ENCODE results near the gene RBM17.
"Not testable (repeated sequence)": the region's sequence is repeated elsewhere in the genome, so short reads cannot be mapped to it uniquely, and the experiment has no call there.

The RBM17 gene, protein sequence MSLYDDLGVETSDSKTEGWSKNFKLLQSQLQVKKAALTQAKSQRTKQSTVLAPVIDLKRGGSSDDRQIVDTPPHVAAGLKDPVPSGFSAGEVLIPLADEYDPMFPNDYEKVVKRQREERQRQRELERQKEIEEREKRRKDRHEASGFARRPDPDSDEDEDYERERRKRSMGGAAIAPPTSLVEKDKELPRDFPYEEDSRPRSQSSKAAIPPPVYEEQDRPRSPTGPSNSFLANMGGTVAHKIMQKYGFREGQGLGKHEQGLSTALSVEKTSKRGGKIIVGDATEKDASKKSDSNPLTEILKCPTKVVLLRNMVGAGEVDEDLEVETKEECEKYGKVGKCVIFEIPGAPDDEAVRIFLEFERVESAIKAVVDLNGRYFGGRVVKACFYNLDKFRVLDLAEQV
- total RNA-seq = 94.5 to 104 reads per million in 2 donors

DNA sequence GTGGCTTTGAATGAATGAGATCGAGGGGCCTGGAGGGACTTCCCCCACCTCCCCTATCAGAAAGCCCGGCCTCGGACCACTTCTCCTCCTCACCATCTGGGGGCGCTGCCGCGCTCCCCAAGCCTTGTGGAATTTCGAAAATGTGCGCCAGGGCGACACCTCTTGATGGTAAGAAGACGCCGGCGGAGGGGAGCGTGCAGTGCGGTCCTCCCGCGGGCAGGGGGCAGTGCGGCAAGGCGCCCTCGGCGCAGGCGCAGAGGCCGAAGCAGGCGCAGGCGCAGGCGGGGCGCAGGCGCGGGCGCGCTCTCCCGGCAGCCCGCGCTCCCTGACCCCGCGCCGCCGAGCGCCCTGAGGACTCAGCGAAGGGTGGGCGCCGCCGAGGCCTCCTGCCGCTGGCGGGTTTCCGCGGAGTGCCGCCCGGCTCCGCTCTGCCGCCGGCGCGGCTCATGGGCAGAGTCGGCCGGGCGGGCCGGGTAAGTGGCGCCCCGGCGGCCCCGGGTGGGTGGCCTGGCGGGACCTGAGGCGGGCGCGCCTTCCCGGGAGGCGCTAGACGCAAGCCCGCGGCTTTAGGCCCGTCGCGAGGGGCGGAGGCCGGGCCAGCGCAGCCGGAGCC lies at the start of gene RBM17:
TSS of gene RBM17 (plus strand) at position 314 of the 613 bp plus-strand sequence. CDS start 8,032 bp downstream, outside the sequence.
- peak; percentile 91 to 98 (median 97) for DNase-seq

DNA sequence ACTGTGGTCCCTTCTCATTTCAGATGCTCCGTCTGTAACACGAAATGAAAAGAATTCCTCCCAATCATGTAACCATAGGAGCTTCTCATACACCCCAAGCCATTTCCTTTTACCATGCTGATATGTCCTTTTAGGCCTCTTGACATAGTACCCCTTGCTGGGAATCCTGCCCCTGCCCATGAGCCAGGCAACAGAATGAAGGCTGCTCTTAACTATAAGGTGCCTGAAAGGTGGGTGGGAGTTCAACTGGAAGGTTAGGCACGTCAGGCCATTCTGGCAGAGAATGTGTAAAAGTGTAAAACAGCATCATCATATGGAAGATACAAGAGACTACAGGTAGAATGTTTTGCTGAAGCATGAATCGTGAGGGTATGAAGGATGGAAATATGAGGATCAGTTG lies 49.1 kb upstream of the RBM17 start:
- no peak for DNase-seq

DNA sequence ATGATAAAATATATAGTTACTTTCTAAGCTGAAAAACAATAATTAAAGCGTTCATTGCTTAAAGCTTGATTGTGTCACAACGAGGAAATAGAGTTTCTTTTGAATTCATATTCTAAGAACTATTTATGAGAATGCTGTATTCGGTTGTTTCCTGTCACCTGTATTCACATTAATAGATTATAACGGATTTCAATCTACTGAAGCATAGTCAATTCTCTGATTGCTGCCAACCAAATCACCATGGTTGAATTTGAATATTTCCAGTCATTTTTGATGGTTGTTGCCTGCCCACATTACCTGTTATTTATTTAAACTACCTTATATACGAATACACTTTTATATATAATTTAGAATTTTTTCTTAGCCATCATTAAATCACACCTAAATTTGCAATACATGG lies 48.6 kb upstream of the RBM17 start:
- DNase-seq = no peak

DNA sequence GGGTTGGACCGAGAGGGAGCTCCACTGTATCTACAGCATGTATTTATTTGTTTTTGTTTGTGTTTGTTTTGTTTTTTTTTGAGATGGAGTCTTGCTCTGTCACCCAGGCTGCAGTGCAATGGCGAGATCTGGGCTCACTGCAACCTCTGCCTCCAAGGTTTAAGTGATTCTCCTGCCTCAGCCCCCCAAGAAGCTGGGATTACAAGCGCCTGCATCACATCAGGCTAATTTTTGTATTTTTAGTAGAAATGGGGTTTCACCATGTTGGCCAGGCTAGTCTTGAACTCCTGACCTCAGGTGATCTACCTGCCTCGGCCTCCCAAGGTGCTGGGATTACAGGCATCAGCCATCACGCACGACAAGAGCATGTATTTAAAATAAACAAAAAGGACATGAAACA lies 45.5 kb upstream of the RBM17 start:
- DNase-seq = not testable (repeated sequence)

DNA sequence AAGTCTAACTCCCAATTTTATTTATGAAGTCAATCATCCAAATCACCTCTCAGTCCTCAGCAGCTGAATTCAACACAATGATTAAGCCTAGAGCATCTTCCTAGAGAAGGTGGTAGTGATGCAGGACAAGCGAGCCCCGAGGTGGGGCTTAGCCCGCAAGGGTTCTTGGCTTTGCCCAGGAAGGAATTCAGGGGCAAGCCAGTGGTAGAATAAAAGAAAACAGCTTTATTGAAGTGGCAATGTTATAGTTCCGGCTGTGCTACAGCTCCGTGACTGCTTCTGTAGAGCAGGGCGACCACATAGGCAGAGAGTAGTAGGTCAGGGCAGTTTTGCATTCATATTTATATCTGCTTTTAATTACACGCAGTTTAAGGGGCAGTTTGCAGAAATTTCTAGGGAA lies 44.8 kb upstream of the RBM17 start:
- no peak for DNase-seq

DNA sequence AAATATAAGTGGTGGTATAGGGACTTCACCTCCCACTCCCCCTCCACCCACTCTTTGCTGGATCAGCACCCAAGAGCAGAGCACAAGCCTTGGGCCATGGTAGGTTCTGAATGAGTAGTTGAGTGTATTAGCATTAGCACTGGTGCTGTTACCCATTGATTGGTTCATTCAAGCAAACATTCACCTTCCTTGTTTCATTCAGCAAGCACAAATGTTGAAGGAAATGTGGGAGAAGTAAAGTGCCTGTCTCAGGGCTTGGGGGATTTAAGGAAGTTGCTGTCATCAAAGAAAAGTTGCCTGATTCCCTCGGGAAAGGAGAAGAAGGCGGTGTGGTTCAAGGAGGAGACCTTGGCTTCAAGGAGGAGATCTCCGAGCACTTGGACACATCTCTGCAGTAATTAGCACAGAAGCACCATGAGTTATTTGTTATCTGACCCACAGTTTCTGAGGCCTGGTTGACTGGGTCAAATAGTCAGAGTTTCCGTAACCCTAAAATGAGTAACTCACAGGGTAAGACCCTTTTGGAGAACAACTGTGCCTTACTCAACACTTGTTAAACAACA lies 44.0 kb upstream of the RBM17 start:
- DNase-seq = no peak

DNA sequence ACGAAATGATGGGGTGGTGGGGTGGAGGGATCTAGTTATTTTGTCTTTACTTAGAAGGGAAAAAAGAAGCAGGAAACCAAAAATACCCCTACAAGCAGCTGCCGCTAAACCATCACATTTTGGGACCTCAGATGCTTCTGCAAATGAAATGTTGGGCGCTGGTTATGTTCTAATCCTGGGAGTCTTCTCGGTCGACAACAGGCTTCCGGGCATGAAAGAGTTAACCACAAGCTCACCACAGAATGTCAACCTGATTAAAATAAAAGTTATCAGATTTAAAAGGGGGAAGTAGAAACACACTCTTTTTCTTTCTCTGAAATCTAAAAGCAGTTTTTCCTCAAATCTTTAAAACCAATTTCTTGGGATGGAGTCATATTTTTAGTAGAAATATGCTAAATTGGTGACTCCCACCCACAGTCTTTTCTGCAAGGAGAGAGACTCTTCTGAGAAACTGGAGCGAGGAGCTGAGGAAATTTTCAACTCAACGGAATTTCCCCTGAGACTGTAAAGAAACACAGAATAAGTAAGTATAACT lies 43.5 kb upstream of the RBM17 start:
- DNase-seq = peak in 1 of 5 experiments; percentile 84

DNA sequence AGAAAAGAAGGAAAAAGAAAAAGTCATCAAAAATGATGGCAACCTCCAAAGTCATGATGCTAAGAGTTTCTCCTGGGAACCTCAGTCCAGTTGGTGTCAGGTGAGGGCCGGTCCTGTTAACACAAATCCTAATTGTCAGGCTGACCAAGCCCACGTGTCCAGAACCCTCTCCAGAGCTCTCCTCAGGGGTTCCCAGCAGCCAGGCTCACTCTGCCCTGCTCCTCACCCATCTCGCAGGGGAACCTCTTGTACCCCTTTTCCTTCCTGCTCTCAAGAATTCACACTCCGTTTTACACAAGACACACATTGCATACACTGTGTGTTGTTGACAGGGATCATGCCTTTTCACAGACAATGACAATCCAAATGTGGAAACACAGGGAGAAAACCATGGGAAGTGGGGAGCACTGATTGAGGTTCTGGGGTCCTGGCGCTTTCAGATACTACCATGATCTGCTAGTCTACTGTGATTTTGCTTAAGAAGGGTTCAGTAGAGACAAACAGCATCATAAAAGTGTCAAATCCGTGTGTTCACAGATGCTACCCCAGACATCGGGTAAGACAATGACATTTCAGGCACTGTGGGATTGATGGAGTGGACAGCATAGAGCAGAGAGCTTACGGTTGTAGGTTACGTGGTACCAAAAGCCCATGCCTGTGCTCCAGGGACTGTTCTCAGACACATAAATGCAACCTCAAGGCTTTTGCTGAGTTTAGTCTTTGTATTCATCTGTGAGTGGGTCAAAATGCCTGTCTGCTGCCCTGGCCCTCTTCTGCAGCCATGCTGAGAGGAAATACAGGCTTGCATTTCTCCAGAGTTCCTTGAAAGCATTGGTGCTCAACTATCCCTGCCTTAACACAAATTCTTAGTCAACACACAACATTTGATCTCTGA lies 42.7 kb upstream of the RBM17 start:
- no peak for DNase-seq

DNA sequence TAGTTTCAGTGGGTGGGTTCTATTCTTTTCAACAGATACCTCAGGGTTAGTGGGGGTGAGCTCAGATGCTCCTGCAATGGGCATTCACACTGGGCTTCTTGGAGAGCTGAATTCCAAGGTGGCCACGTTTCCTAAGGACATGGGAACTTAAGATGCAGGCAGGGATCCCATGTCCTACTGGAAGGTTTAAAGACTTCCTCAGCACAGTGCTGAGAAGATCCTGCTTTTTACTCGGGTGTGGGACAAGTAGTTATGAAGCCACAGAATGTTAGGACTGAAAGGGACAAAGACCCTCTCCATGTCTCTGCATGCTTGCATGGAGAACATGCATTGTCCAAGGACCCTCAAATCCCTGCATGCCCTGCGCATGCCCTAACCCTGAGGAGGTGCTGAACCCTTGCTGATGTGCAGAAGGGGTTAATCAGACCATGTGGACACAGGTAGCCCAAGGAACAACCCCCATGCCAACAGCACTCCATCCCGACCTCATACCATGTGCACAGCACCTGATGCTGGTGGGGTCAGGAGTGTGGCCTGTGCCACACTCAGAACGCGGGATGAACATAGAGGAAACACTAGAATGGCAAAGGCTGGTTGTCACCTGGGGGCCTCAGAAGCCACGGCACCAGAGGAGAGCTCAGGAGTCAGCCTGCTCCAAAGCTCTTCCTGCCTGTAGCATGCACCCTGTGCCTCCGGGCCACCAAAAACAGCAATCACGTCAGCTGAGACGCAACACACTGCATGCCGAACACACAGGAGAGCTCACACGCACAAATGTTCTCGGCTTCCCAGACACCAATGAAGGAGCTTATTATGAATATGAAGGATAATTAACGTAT lies 41.8 kb upstream of the RBM17 start:
- no peak for DNase-seq

DNA sequence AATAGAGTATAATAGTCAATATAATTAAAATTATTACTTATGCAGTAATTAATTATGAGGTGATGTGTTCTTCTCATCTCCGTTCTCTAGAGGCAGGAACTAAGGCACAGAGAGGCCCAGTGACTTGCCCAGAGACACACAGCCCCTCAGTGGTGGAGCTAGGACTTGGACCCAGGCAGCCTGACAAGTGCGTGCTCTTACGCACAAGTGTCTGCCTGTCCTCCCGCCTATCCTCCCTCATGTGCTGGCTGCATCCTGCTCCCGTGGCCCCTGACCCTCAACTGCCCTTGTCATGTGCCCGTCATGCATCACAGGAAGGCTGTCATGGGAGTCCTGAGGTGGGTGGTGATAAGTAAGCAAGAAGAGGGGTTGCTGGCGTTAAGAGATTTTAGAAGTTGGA lies 41.0 kb upstream of the RBM17 start:
- no peak for DNase-seq

DNA sequence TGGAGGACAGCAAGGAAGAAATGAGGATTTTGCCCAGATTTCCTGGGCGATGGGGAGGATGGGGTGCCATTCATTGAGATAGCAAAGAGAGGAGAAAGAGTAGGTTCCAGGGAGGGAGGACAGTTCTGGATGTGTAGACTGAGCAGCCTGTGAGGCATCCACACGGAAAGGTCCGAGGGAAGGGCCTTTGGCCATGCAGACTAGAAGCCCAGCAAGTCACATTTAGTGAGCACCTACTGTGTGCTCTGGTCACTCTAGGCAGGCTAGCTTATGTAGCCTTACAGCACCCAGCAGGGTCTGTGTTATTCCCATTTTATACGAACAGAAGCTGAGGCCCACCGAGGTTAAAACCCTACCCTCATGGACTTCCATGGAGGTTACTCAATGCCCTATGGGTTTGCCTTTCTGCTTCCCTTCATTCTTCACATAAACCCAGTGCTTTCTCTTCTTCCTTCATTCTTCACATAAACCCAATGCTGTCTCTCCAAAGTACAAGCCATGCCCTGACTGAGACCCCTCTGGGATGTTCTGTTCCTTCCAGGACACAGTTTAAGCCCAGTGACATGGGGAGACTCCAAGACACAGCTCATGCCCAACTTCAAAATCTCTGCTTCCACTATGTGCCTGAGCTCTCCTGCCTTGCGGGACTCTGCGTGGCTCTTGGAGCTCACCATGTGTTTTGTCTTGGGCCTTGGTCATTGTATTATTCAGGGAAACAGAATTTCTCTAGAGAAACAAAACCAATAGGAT lies 40.4 kb upstream of the RBM17 start:
- DNase-seq = no peak

DNA sequence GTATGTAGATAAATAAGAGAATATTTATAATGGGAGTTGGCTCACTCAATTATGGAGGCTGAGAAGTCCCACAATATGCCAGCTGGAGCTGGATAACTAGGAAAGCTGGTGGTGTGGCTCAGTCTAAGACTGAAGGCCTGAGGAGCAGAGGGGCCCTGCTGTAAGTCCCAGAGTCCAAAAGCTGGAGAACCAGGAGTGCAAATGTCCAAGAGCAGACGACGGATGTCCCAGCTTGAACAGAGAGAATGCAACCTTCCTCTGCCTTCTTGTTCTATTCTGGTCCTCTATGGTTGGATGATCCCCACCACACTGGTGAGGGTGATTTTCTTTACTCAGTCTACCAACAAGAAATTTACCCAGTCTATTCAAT lies 39.8 kb upstream of the RBM17 start:
- no peak for DNase-seq

DNA sequence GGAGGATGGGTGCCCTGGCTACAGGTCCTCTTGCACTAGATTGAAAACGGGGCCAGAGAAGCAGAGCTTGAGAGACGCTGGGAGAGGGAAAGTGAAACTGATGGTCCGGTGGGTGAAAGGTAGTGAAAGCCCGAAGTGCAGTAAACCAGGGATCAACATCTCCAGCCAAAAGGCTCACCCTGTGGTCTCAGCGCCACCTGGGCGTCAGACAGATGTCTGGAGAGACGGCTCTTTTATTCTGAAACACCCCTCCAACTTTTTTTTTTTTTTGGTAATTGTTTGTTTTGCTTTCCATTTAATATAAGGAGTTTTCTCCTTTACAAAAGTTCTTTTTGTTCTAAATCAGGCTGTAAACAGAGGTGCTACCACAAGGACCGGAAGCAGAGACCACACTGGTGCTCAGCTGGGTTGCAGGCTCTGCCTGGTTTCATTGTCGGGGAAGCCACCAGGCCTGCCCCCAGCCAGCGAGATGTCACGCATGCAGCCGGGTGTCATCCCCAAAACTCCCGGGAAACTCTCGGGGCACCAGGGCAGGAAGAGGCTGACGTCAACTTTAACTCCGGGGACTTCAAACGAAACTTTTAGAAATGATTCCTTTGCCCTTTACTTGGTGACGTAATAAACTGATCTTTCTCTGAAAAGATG lies 37.9 kb upstream of the RBM17 start:
- DNase-seq = peak; percentile 75 to 97 (median 90)

DNA sequence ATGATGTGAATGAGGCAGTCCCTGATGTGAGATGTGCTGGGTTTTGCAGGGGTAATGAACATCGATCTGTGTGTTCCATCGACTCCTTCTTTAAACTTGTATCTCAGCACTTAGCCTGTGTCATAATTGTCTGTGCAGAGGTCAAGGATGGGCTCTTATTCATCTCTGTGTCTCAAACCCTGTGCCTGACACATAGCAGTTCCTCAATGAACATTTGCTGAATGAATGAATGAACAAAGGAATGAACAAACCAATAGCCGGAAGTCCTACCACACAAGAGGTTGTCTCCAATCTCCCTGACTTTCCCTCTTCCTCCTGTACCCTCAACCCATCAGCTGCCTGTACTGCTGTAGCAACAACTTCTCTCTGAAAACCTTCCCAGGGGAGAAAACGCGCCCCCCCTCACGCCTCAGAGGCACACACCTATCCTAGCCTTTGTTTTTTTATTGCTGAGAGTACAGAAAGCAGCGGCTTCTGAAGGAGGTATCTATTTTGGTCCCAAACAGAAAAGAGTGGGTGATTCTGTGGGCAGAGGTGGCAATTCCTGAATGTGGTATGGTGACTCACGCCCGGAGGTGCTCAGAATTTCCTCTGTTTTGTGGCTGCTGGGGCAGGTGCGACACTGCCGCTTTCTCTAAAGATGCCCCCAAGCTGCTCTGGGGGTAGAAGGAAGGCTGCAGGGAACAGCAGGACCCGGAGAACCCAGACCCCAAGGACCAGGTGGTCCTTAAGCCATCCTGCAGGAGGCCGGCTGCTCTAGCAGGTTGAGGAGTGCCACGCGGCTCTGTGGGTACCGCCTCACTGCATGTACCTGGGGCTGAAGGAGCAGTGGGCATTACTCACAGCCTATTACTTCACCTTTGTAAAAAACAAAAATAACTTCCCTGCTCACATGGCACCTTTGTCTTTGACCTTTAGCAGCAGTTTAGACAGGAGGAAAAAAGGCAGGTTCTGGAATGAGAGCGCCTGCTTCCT lies 36.3 kb upstream of the RBM17 start:
- peak in 4 of 5 experiments; percentile 62 to 88 (median 77) for DNase-seq

DNA sequence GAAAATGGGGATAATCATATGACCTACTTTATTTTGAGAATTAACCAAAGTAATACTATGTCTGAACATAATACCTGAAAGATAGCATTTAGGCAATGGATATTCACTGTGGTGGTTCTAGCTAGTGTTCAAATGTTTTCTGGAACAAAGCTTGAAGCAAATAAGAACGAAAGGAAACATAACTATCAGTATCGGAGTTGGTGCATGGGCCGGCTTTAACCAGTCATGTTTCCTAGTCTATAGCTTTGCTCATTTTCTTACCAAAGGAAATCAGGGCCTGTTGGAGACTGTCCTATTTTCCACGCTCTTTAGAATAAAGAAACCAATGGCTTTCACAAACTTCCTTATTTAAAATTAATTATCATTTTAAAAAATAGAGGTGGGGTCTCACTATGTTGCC lies 35.5 kb upstream of the RBM17 start:
- DNase-seq = no peak

DNA sequence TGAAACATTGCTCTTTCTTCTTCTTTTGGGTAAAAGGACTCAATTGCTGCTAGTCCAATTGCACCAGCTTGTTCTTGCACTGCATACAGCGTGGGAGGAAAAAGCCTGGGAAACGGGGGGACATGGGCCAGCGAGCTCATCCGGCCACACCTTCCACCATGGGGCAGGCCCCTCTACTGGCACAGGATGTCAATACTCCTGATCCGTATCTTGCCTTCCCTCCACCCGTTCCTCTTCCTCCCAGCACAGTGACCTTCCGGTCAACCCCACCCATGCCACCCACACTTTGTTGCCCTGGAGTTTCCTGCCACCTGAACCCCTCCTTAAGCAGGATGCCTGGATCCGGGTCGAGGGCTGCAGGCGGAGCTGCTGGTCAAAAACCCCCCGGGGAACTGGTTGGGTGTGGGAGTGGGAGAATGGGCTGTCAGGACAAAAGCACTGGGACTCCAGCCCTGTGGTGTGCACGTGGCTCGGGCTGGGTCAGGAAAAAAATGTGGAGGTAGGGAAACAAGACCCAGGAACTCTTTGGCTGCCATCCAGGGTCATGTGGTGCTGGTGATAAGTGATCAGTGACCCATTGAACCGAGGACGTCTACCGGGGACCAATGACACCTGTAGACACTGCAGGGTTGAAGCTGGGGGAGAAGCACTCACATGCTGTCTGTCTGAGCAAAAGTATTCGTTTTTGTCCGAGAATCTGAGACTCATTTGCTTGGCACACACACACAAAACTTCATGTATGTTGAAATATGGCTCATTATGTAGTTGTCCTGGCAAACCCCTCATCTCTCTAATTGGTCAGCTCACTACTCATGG lies 34.8 kb upstream of the RBM17 start:
- DNase-seq = no peak

DNA sequence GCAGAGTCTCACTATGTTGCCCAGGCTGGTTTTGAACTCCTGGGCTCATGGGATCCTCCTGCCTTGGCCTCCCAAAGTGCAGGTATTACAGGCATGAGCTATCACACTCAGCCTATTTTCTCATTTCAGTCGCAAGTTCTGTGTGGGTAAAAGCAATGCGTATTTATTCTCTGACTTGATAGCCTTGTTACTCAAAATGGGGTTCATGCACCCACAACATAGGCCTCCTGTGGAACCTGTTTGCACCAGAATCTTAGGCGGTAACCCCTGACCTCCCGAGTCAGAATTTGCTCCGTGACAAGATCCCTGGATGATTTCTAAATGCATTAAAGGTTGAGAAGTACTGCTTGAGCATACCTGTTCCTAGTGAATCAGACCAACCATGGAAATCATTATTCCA lies 34.0 kb upstream of the RBM17 start:
- DNase-seq = no peak

DNA sequence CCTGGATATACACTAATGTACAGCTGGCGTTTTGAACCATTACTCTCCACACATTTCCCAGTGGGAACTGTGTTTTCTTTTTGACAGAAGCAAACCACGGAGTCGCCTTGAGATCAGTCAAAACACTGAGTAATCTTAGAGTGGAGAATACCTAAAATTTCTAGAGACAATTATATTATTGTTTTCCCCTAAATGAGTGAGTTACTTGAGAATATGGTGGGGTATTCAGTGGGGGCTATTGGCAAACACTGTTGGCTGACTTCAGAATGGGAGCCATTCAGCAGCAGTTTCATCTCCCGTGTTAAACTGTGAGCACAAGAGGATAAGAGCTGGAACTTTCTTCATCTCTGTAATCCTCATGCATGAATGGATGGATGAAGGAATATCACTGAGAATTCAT lies 32.9 kb upstream of the RBM17 start:
- no peak for DNase-seq

Data from T-helper 2 cell (primary cell).